Parathyroid adenoma (tissue), 2 donors: Measurements from ENCODE around the gene ANGEL2.
"Not testable (repeated sequence)": the region's sequence is repeated elsewhere in the genome, so short reads cannot be mapped to it uniquely, and the experiment has no call there.

Experiments used
- H2AFZ ChIP-seq: fragments of 300-600 bp; sonication (generic); one replicate; pipeline ENCODE4 v1.7.0; 2017; ENCODE audit warnings: antibody characterized with exemption, mild to moderate bottlenecking
- H3K27ac ChIP-seq: fragments of 300-600 bp; sonication (generic); one replicate; pipeline ENCODE4 v1.7.0; 2017
- H3K27me3 ChIP-seq: fragments of 300-600 bp; sonication (generic); one replicate; pipeline ENCODE4 v1.7.0; 2017; ENCODE audit warnings: low read length; ENCODE audit not compliant: control insufficient read depth, insufficient read depth
- H3K36me3 ChIP-seq: fragments of 300-600 bp; sonication (generic); one replicate; pipeline ENCODE4 v1.7.0; 2017; ENCODE audit warnings: low read length; ENCODE audit not compliant: control insufficient read depth, insufficient read depth
- H3K4me1 ChIP-seq: fragments of 300-600 bp; sonication (generic); one replicate; pipeline ENCODE4 v1.7.0; 2017; ENCODE audit warnings: control low read depth
- H3K4me2 ChIP-seq: fragments of 300-600 bp; sonication (generic); one replicate; pipeline ENCODE4 v1.7.0; 2017; ENCODE audit warnings: low read length
- H3K4me3 ChIP-seq: fragments of 300-600 bp; sonication (generic); one replicate; pipeline ENCODE4 v1.7.0; 2017; ENCODE audit warnings: low read depth, low read length
- H3K79me2 ChIP-seq: fragments of 300-600 bp; sonication (generic); one replicate; pipeline ENCODE4 v1.7.0; 2017; ENCODE audit warnings: control low read depth
- H3K9ac ChIP-seq: fragments of 300-600 bp; sonication (generic); one replicate; pipeline ENCODE4 v1.7.0; 2017; ENCODE audit warnings: mild to moderate bottlenecking
- H3K9me3 ChIP-seq: fragments of 300-600 bp; sonication (generic); one replicate; pipeline ENCODE4 v1.7.0; 2017; ENCODE audit warnings: low read length; ENCODE audit not compliant: control insufficient read depth
- CTCF ChIP-seq: fragments of 300-600 bp; sonication (generic); IDR thresholded peaks from one replicate; pipeline ENCODE4 v1.7.0; 2017; ENCODE audit warnings: antibody characterized with exemption, mild to moderate bottlenecking
- donor health status: primary hyperparathyroidism.

Gene ANGEL2

GRCh38 chr1:213035573-213035972 is 19.9 kb upstream of the ANGEL2 start:
- Histone ChIP-seq H3K9ac (no peak overlapping the region), H3K79me2 (no peaks in the 10 kb centered on the region), H3K4me2 (no peak overlapping the region), H3K4me3 (no peak overlapping the region), H2AFZ (no peak overlapping the region), H3K9me3 (no peaks in the 10 kb centered on the region), H3K27me3 (no peaks in the 10 kb centered on the region), H3K27ac (no peak overlapping the region), H3K4me1 (no peaks in the 10 kb centered on the region), H3K36me3 (no peaks in the 10 kb centered on the region)
- TF ChIP-seq CTCF = no peak

- Histone ChIP-seq H3K9ac (no peak overlapping the region), H3K79me2 (no peaks in the 10 kb centered on the region), H3K27me3 (no peaks in the 10 kb centered on the region), H2AFZ (no peak overlapping the region), H3K4me2 (no peak overlapping the region), H3K4me3 (no peak overlapping the region), H3K4me1 (no peaks in the 10 kb centered on the region), H3K9me3 (no peaks in the 10 kb centered on the region), H3K36me3 (no peaks in the 10 kb centered on the region), H3K27ac (no peak overlapping the region)
- TF ChIP-seq CTCF = no peak
Measured at GRCh38 chr1:213034713-213035112, 19.0 kb upstream of the ANGEL2 start.

- Histone ChIP-seq H3K4me3 (no peak overlapping the region), H2AFZ (no peak overlapping the region), H3K4me2 (no peak overlapping the region), H3K36me3 (no peaks in the 10 kb centered on the region), H3K4me1 (no peaks in the 10 kb centered on the region), H3K79me2 (no peaks in the 10 kb centered on the region), H3K9ac (no peak overlapping the region), H3K27ac (no peak overlapping the region), H3K9me3 (no peaks in the 10 kb centered on the region), H3K27me3 (no peaks in the 10 kb centered on the region)
- no peak for TF ChIP-seq CTCF
Measured at GRCh38 chr1:213032651-213033050, 17.0 kb upstream of the ANGEL2 start.

GRCh38 chr1:213027024-213027423 is 11.4 kb upstream of the ANGEL2 start:
- H3K4me2 ChIP-seq, H3K9me3 ChIP-seq, H3K79me2 ChIP-seq, H2AFZ ChIP-seq, H3K9ac ChIP-seq, H3K4me1 ChIP-seq, H3K4me3 ChIP-seq, H3K27ac ChIP-seq, H3K27me3 ChIP-seq, H3K36me3 ChIP-seq: not testable (repeated sequence)

- no peaks in the 10 kb centered on the region for H3K27me3 ChIP-seq
- no peak overlapping the region for H3K4me2 ChIP-seq
- H3K27ac ChIP-seq = no peak overlapping the region
- no peak overlapping the region for H2AFZ ChIP-seq
- no peaks in the 10 kb centered on the region for H3K9me3 ChIP-seq
- no peak overlapping the region for H3K4me3 ChIP-seq
- no peaks in the 10 kb centered on the region for H3K4me1 ChIP-seq
- no peak for TF ChIP-seq CTCF
- H3K36me3 ChIP-seq = no peaks in the 10 kb centered on the region
- no peak overlapping the region for H3K9ac ChIP-seq
- H3K79me2 ChIP-seq = no peaks in the 10 kb centered on the region
Measured at GRCh38 chr1:213020016-213020415, 4.3 kb upstream of the ANGEL2 start.
